Measurements from ENCODE around the gene PACRG.

GRCh38 chr6:163118941-163119340 is 391.2 kb downstream of the PACRG start:
- TF ChIP-seq, protein P1, sequence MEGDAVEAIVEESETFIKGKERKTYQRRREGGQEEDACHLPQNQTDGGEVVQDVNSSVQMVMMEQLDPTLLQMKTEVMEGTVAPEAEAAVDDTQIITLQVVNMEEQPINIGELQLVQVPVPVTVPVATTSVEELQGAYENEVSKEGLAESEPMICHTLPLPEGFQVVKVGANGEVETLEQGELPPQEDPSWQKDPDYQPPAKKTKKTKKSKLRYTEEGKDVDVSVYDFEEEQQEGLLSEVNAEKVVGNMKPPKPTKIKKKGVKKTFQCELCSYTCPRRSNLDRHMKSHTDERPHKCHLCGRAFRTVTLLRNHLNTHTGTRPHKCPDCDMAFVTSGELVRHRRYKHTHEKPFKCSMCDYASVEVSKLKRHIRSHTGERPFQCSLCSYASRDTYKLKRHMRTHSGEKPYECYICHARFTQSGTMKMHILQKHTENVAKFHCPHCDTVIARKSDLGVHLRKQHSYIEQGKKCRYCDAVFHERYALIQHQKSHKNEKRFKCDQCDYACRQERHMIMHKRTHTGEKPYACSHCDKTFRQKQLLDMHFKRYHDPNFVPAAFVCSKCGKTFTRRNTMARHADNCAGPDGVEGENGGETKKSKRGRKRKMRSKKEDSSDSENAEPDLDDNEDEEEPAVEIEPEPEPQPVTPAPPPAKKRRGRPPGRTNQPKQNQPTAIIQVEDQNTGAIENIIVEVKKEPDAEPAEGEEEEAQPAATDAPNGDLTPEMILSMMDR (IDR thresholded peaks at IDR 0.05; ENCODE audit: extremely low read depth in 1 of 2, insufficient read depth in 1 of 2, low read depth in 1 of 2, low read length in 2 of 2): no peak
- TF ChIP-seq, protein P2, sequence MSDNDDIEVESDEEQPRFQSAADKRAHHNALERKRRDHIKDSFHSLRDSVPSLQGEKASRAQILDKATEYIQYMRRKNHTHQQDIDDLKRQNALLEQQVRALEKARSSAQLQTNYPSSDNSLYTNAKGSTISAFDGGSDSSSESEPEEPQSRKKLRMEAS (IDR thresholded peaks at IDR 0.05; ENCODE audit: insufficient read depth, insufficient read length): no peak
- TF ChIP-seq POLR2AphosphoS5 (IDR thresholded peaks at IDR 0.05; ENCODE audit: insufficient read depth, low read depth, low read length) (no peak), EZH2 (IDR thresholded peaks at IDR 0.05; ENCODE audit: borderline replicate concordance, low read depth, low read length, severe bottlenecking) (no peak), MYC (IDR thresholded peaks at IDR 0.05; ENCODE audit: low read depth, low read length) (no peak), POLR2A (IDR thresholded peaks at IDR 0.05; ENCODE audit: low read depth, low read length) (no peak)
